Keratinocyte (primary cell): ENCODE results near the gene MGME1. TPM values are rescaled to one million over a fixed set of nuclear protein-coding genes. Genes with fewer than 3 reads are reported as not detected.

ENCODE experiments used
- DNase-seq: peaks from one replicate; pipeline ENCODE4 v3.0.0-alpha.2; 2011; ENCODE audit warnings: low read depth, missing footprints, low spot score
- FAIRE-seq: peaks from 2 replicates; lab custom pipeline; 2011; peaks lifted over from hg19 to GRCh38; lab: Jason Lieb, UNC
- H2AFZ ChIP-seq: 2 replicates; pipeline ENCODE4 v1.6.0; 2012; ENCODE audit warnings: low read length, control low read depth, inconsistent platforms; ENCODE audit not compliant: control insufficient read depth
- H3K27ac ChIP-seq: 2 replicates; pipeline ENCODE4 v1.5.1; 2011; ENCODE audit warnings: low read length; ENCODE audit not compliant: control insufficient read depth, insufficient read depth
- H3K27me3 ChIP-seq: 3 replicates; pipeline ENCODE4 v1.6.0; 2011; ENCODE audit warnings: low read length; ENCODE audit not compliant: control insufficient read depth, insufficient read depth; ENCODE audit errors: extremely low read depth
- H3K36me3 ChIP-seq, 2 experiments: 2 replicates in 1 of 2; 3 replicates in 1 of 2; pipeline ENCODE4 v1.5.1; 2011; ENCODE audit warnings: low read length in 2 of 2, mild to moderate bottlenecking in 1 of 2; ENCODE audit not compliant: control insufficient read depth in 2 of 2, insufficient read depth in 2 of 2; ENCODE audit errors: extremely low read depth in 1 of 2
- H3K4me1 ChIP-seq: 3 replicates; pipeline ENCODE4 v1.5.1; 2011; ENCODE audit warnings: low read length; ENCODE audit not compliant: control insufficient read depth, insufficient read depth; ENCODE audit errors: extremely low read depth
- H3K4me2 ChIP-seq: 3 replicates; pipeline ENCODE4 v1.6.0; 2011; ENCODE audit warnings: low read depth, low read length; ENCODE audit not compliant: control insufficient read depth, insufficient read depth; ENCODE audit errors: extremely low read depth
- H3K4me3 ChIP-seq, 3 experiments: fragments of 200-600 bp in 1 of 3; sonication (generic) in 1 of 3; 2 replicates in 2 of 3; 3 replicates in 1 of 3; pipeline ENCODE4 v1.5.1; 2011 to 2016; ENCODE audit warnings: low read length in 3 of 3, mild to moderate bottlenecking in 3 of 3, control low read depth in 2 of 3, inconsistent platforms in 1 of 3, low read depth in 1 of 3, mixed read lengths in 1 of 3, mixed run types in 1 of 3, moderate library complexity in 1 of 3; ENCODE audit not compliant: control insufficient read depth in 2 of 3, insufficient read depth in 2 of 3; ENCODE audit errors: extremely low read depth in 1 of 3
- H3K79me2 ChIP-seq: 2 replicates; pipeline ENCODE4 v1.6.0; 2012; ENCODE audit warnings: low read length; ENCODE audit not compliant: control insufficient read depth, insufficient read depth
- H3K9ac ChIP-seq: 3 replicates; pipeline ENCODE4 v1.6.0; 2011; ENCODE audit warnings: low read length; ENCODE audit not compliant: control insufficient read depth, insufficient read depth; ENCODE audit errors: extremely low read depth
- H3K9me1 ChIP-seq: 3 replicates; pipeline ENCODE4 v1.6.0; 2011; ENCODE audit warnings: low read length; ENCODE audit not compliant: control insufficient read depth, insufficient read depth; ENCODE audit errors: extremely low read depth
- H3K9me3 ChIP-seq: 2 replicates; pipeline ENCODE4 v1.5.1; 2012; ENCODE audit warnings: low read depth, low read length; ENCODE audit not compliant: control insufficient read depth
- H4K20me1 ChIP-seq: 3 replicates; pipeline ENCODE4 v1.6.0; 2011; ENCODE audit warnings: low read length; ENCODE audit not compliant: control insufficient read depth, insufficient read depth; ENCODE audit errors: extremely low read depth
- EZH2 ChIP-seq: IDR thresholded peaks from one replicate; pipeline ENCODE4 v1.6.1; 2012; ENCODE audit warnings: inconsistent platforms, mild to moderate bottlenecking, low read length, moderate library complexity
- dilution Hi-C: fragments of 300-500 bp; cut with MboI; formaldehyde crosslinking; loops from one replicate; pipeline ENCODE4 v1.7.0; 2020; ENCODE audit warnings: low sequenced_read_pairs; ENCODE audit not compliant: extremely low pct_ligation_motif_present
- polyA plus RNA-seq, 5 experiments: library from polyadenylated mRNA; depleted of rRNA in 3 of 5; stranded (reverse) in 3 of 5; stranded (forward) in 1 of 5; unstranded in 1 of 5; fragments of >200 nt; gene quantifications; 1 replicate in 1 of 5; 2 replicates in 3 of 5; 3 replicates in 1 of 5; pipeline versions ENCODE4 v1.2.1 to v1.2.3, GENCODE V29; 2011 to 2012; ENCODE audit warnings: missing spikeins in 2 of 5, low read depth in 1 of 5, low replicate concordance in 1 of 5
- TF ChIP-seq, protein P1 (sequence below), 3 experiments: IDR thresholded peaks in 1 of 3; conservative IDR thresholded peaks in 1 of 3; optimal IDR thresholded peaks in 1 of 3; 2 replicates in 2 of 3; 3 replicates in 1 of 3; pipeline versions ENCODE3 to v1.5.1; 2011; ENCODE audit warnings: low read length in 3 of 3, mild to moderate bottlenecking in 3 of 3, moderate library complexity in 2 of 3, control low read depth in 1 of 3, inconsistent platforms in 1 of 3; ENCODE audit not compliant: insufficient read depth in 2 of 3; ENCODE audit errors: extremely low read depth in 1 of 3

MGME1 gene
- polyA plus RNA-seq, 1 donor (not counting 4 experiments of a cell fraction or from before 2014, with no cell fraction given) = 31.6 TPM

- H3K4me1 ChIP-seq = no peaks in the 10 kb centered on the region
- H2AFZ ChIP-seq = no peak overlapping the region
- DNase-seq = no peak
- no peak overlapping the region for H3K4me3 ChIP-seq
- H3K9me3 ChIP-seq = no peaks in the 10 kb centered on the region
- dilution Hi-C loops = no loop called here
- no peaks in the 10 kb centered on the region for H3K79me2 ChIP-seq
- H3K27ac ChIP-seq = no peak overlapping the region
- H4K20me1 ChIP-seq = peaks cover 4% of the 10 kb centered on the region
- no peaks in the 10 kb centered on the region for H3K27me3 ChIP-seq
- TF ChIP-seq, protein P1, sequence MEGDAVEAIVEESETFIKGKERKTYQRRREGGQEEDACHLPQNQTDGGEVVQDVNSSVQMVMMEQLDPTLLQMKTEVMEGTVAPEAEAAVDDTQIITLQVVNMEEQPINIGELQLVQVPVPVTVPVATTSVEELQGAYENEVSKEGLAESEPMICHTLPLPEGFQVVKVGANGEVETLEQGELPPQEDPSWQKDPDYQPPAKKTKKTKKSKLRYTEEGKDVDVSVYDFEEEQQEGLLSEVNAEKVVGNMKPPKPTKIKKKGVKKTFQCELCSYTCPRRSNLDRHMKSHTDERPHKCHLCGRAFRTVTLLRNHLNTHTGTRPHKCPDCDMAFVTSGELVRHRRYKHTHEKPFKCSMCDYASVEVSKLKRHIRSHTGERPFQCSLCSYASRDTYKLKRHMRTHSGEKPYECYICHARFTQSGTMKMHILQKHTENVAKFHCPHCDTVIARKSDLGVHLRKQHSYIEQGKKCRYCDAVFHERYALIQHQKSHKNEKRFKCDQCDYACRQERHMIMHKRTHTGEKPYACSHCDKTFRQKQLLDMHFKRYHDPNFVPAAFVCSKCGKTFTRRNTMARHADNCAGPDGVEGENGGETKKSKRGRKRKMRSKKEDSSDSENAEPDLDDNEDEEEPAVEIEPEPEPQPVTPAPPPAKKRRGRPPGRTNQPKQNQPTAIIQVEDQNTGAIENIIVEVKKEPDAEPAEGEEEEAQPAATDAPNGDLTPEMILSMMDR (optimal IDR thresholded peaks at IDR 0.05 in 1 of 3, IDR thresholded peaks at IDR 0.05 in 1 of 3, conservative IDR thresholded peaks at IDR 0.05 in 1 of 3; ENCODE audit: extremely low read depth in 1 of 3, insufficient read depth in 2 of 3, low read length in 3 of 3) = no peak
- TF ChIP-seq EZH2 = no peak
- no peak overlapping the region for H3K4me2 ChIP-seq
- no peak overlapping the region for H3K9ac ChIP-seq
- H3K9me1 ChIP-seq = no peaks in the 10 kb centered on the region
- peaks cover 0 to 5% of the 10 kb centered on the region in 2 experiments for H3K36me3 ChIP-seq
- no peak for FAIRE-seq
These were observed 32.5 kb upstream of the MGME1 start for GRCh38 chr20:17936286-17936760.

- Histone ChIP-seq H3K9me3 (no peaks in the 10 kb centered on the region), H3K27me3 (no peaks in the 10 kb centered on the region), H3K36me3 (peaks cover 2 to 8% of the 10 kb centered on the region in 2 experiments), H3K4me1 (no peaks in the 10 kb centered on the region), H3K4me3 (no peak overlapping the region), H3K79me2 (no peaks in the 10 kb centered on the region), H3K4me2 (no peak overlapping the region), H3K27ac (no peak overlapping the region), H3K9ac (no peak overlapping the region), H3K9me1 (no peaks in the 10 kb centered on the region), H2AFZ (no peak overlapping the region), H4K20me1 (peaks cover 4% of the 10 kb centered on the region)
- DNase-seq (no peak), FAIRE-seq (no peak)
- dilution Hi-C loops = no loop called here
- TF ChIP-seq EZH2 = no peak
- TF ChIP-seq, protein P1 (optimal IDR thresholded peaks at IDR 0.05 in 1 of 3, IDR thresholded peaks at IDR 0.05 in 1 of 3, conservative IDR thresholded peaks at IDR 0.05 in 1 of 3; ENCODE audit: extremely low read depth in 1 of 3, insufficient read depth in 2 of 3, low read length in 3 of 3) = no peak
These were observed 31.8 kb upstream of the MGME1 start for GRCh38 chr20:17936761-17937732.
